GM18951 (cell line): ENCODE measurements around the gene SLC39A12.

Experiments used
- POLR2A ChIP-seq: IDR thresholded peaks from 4 replicates; pipeline ENCODE4 v1.6.1; 2011; ENCODE audit warnings: mild to moderate bottlenecking; ENCODE audit not compliant: insufficient read length, insufficient read depth; ENCODE audit errors: extremely low read depth
- in situ Hi-C: fragments of 300-500 bp; cut with MboI; formaldehyde crosslinking; loops from one replicate; pipeline ENCODE4 v1.12.0; 2022; ENCODE audit warnings: low sequenced_read_pairs, mixed read lengths, inconsistent platforms; ENCODE audit not compliant: unreplicated experiment

The SLC39A12 gene

GRCh38 chr10:18044976-18045720 is 93.4 kb downstream of the SLC39A12 start:
- in situ Hi-C loops: no loop called here
- TF ChIP-seq POLR2A: no peak

GRCh38 chr10:18056583-18056982 is 104.9 kb downstream of the SLC39A12 start:
- no peak for TF ChIP-seq POLR2A
- in situ Hi-C loops: no loop called here

- no peak for TF ChIP-seq POLR2A
- in situ Hi-C loops: no loop called here
These were observed 108.3 kb downstream of the SLC39A12 start for GRCh38 chr10:18059826-18060559.

GRCh38 chr10:18066947-18067346 is 115.2 kb downstream of the SLC39A12 start:
- in situ Hi-C loops: no loop called here
- TF ChIP-seq POLR2A: no peak

- in situ Hi-C loops: no loop called here
- no peak for TF ChIP-seq POLR2A
These were observed 116.7 kb downstream of the SLC39A12 start for GRCh38 chr10:18068401-18068800.

- TF ChIP-seq POLR2A: no peak
- in situ Hi-C loops: no loop called here
These were observed 119.9 kb downstream of the SLC39A12 start for GRCh38 chr10:18071591-18071990.

- no peak for TF ChIP-seq POLR2A
- in situ Hi-C loops: no loop called here
These were observed 121.6 kb downstream of the SLC39A12 start for GRCh38 chr10:18073314-18073713.

GRCh38 chr10:18075881-18076280 is 124.2 kb downstream of the SLC39A12 start:
- TF ChIP-seq POLR2A: no peak
- in situ Hi-C loops: no loop called here

- no peak for TF ChIP-seq POLR2A
- in situ Hi-C loops: no loop called here
These were observed 128.1 kb downstream of the SLC39A12 start for GRCh38 chr10:18079665-18080295.

- TF ChIP-seq POLR2A: no peak
- in situ Hi-C loops: no loop called here
These were observed 130.7 kb downstream of the SLC39A12 start for GRCh38 chr10:18082381-18082780.

GRCh38 chr10:18085855-18086254 is 134.1 kb downstream of the SLC39A12 start:
- in situ Hi-C loops: no loop called here
- TF ChIP-seq POLR2A: no peak

- TF ChIP-seq POLR2A: no peak
These were observed 135.0 kb downstream of the SLC39A12 start for GRCh38 chr10:18086746-18087145.

GRCh38 chr10:18087355-18087754 is 135.6 kb downstream of the SLC39A12 start:
- TF ChIP-seq POLR2A: no peak
- in situ Hi-C loops: no loop called here

More at GRCh38 chr10:18086746-18087145, 135.0 kb downstream of the SLC39A12 start:
- in situ Hi-C loops: no loop called here
